GM18870 (cell line): Measurements from ENCODE around the gene MBD6.
"Not testable (repeated sequence)": the region's sequence is repeated elsewhere in the genome, so short reads cannot be mapped to it uniquely, and the experiment has no call there.

ENCODE experiments used
- ATAC-seq: cut with Tn5 transposase; IDR thresholded peaks from one replicate; pipeline ENCODE4 v1.9.1; 2021; ENCODE audit warnings: moderate library complexity; ENCODE audit not compliant: unreplicated experiment

The MBD6 gene

DNA sequence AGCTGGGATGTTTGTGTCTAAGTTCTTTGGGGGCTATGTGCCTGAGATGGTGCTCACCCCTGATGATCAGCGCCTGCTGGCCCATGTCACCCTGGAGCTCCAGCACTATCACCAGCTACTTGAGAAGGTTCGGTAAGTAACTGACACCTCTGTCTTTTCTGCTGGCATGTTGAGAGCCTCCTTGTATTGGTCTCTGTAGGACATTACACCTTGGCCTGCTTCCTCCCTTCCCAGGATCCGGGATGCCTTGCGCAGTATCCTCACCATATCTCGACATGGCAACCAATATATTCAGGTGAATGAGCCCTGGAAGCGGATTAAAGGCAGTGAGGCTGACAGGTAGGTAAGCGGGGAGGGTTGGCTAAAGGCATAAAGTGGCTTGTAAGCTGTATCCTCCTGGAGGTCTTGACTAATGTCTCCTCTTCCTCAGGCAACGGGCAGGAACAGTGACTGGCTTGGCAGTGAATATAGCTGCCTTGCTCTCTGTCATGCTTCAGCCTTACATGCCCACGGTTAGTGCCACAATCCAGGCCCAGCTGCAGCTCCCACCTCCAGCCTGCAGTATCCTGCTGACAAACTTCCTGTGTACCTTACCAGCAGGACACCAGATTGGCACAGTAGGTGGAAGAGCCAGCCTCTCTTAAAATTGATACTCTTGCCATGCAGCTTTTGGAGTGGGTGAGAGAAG is 7.8 kb upstream of the MBD6 start:
- no peak for ATAC-seq

DNA sequence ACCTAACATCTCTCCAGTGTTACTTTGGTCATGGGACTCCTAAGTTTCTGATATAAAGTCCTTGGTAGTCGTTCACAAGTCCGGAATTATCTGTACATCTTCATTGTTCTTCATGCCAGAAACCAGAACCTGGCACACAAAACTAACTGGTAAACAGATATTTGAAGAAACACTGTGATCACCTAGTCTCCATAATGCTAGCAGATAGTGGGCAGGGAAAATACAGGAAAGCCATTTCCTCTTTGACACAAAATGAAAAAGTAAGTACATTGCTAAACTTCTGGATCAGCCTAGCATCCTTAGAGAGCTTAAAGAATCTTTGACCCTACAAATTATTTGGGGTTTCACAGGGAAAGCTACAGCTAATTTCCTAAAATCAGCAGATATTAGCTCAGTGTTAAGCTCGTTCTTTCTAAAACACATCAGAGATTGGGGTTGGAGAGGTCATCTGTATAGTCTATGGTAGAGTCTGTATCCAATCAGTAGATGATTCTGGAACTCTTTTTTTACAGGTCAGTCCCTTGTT is 7.2 kb upstream of the MBD6 start:
- no peak for ATAC-seq

DNA sequence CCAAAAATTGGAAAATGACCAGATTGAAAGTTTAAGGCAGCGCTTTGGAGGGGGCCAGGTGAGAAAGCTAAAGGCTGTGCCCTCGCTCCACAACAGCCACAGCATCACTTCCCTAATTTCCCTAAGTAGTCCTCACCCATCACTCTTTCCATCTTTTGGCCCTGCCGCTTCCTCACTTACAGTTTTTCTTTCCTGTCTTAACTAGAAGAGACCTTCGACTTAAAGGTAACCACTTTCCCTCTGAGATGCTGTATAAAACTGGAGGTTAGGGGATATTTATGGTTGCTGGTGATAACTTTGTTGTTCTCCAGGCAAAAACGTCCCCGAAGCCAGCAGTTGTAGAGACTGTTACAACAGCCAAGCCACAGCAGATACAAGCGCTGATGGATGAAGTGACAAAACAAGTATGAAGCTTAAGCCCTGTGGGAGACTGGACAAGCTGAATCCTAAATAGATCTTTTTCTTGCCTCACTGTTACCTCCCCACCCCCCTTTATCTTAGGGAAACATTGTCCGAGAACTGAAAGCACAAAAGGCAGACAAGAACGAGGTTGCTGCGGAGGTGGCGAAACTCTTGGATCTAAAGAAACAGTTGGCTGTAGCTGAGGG is 6.6 kb upstream of the MBD6 start:
- ATAC-seq = no peak

GRCh38 chr12:57516617-57517153 is 5.9 kb upstream of the MBD6 start:
- ATAC-seq = no peak

DNA sequence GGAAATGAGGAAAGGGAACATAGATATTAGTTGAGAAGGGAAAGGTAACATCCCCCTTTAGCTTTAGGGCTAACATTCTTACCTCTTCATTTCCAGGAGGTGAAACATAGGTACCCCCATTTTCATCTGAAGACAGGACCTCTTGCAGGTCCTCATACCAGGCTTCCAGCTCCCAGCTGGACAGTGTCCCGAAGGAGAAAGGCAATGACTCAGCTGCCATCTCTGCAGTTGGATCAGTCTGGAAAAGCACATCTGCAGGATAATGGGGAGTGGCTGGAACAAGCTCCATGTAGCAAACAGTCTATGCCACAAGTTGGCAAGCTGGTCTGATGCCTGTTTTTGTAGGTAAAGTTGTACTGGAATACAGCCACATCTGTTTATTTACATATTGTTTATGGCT is 5.4 kb upstream of the MBD6 start:
- ATAC-seq = no peak

DNA sequence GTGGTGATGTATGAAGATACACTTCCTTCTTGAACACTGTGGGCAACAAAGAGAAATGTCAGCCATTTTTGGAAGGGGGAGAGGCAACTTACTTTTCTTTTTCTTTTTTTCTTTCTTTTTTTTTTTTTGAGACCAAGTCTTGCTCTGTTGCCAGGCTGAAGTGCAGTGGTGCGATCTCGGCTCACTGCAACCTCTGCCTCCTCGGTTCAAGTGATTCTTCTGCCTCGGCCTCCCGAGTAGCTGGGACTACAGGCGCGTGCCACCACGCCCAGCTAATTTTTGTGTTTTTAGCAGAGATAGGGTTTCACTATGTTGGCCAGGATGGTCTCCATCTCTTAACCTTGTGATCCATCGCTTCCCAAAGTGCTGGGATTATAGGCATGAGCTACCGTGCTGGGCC is 4.9 kb upstream of the MBD6 start:
- ATAC-seq = not testable (repeated sequence)

DNA sequence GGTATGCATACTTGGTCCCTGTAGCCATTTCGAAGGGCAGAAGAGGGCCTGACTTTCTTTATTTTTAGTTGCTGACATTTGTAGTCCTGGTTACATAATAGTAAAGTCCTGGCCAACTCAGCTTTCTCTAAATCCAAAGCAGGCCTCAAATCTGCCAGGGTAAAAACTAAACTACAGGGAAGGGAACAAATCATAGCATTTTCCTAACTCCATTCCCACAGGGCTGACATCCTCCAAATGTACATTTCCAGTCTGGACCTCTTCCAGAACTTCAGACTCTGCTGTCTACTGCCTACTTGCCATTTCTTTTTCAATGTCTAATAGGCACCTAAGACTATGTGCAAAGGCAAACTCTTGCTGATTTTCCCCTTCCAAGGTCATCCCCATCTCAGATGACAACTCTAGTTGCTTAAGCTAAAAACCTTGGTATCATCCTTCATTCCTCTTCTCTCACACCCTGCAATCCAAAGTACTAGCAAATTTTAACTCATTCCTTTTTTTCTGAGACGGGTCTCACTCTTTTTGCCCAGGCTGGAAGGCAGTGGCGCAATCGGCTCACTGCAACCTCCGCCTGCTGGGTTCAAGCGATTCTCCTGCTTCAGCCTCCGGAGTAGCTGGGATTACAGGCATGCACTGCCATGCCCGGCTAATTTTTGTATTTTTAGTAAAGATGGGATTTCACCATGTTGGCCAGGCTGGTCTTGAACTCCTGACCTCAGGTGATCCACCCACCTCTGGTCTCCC is 4.3 kb upstream of the MBD6 start:
- ATAC-seq = no peak

- no peak for ATAC-seq
Measured at GRCh38 chr12:57518920-57519795, 3.5 kb upstream of the MBD6 start.

GRCh38 chr12:57519796-57520052 is 2.9 kb upstream of the MBD6 start:
- no peak for ATAC-seq

DNA sequence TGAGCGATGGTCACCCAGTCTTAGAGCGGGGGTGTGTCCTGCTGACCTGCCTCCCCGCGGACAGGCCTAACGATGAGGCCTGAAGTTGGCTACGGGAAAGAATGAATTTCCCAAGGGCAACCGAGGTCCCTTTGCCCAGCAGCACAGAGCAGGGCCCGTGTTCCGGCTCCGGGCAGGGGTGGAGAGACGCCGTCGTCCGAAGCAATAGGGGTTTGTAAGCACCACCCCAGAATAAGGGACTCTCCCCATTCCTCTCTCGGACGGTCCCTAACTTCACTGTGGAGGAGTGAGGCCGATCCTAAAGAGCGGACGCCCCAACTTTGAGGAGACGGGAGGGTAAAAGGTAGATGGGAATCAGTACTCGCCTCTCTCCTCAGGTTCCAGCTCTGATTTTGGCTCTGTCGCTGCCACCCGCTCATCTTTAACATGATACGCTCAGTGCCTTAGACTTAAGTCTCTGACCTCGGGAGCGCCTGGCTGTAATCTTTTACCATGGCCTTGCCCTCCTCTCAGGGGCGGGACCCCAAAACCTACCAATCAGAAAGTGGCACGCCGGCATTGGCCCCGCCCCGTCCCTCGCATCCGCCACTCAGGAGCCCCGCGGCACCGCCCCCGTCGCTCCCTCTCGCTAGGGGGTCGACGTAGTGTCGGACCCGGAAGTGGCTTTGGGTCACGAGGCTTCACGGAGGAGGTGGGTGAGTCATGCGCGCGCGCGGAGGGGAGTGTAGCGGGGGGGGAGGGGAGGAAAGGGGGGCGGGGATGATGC is 2.4 kb upstream of the MBD6 start, which contains the start of gene DDIT3:
TSS of gene DDIT3 (minus strand) at position 462 of the 766 bp plus-strand sequence. CDS start 3,108 bp downstream, outside the sequence.
- ATAC-seq = peak; percentile 69

DNA sequence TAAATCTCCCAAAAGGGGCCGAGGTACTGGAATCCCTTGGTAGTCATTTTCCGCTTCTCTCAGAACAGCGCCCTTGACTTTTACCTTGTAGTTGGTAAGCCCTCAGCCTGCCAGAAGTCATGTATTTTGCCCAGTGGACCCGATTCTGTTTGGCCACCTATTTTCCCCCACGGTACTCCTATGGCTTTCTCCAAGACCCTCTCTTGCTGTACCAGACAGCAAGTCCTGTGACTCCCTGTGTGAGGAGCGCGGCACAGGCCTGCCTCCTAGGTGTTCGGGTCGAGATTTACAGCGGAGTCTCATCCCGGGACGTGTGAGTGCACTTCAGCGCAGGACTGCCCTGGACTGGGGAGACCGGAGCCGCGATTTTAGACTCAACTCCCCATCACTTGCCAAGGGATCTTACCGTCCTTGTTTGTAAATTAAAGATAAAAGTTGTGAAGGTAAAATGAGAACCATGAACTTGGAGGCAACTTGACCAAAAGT is 1.1 kb upstream of the MBD6 start:
- no peak for ATAC-seq

DNA sequence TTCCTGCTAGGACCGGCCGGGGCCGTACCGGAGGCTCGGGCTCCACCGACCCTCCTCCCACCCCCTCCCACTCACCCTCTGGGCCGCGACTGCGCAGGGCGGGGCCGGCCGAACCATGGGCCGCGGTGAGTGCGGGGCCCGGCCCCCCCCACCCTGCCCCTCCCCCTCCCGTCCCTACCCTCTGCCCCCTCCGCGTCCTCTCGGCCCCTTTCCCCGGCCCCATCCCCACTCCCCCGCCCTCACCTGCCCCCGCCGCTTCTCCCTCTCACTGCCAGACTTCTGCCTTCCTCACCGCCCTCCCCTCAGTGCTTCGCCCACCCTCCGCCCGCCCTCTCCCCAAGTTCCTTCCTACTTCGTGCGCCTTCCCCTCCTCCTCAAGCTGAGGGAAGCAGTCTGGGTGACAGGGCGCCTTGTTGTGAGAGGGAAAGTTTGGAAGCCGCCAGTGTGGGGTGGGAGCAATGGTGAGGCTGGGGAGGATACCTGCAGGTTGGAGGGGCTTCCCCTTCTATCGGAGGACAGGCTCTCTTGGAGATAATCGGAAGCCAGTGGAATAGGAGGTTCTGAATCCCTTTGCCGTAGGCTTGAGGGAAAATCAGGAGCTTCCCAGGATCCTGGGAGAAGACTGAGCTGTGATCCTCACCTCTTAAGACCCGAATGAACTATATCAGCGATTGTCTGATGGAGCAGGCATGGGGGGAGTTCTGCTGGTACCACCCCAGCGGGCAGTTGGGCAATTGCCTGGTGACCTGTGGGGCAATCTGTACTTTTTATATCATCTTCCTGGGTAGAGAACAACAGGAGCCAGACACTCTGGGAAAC is 472 bp downstream of the MBD6 start:
- no peak for ATAC-seq

DNA sequence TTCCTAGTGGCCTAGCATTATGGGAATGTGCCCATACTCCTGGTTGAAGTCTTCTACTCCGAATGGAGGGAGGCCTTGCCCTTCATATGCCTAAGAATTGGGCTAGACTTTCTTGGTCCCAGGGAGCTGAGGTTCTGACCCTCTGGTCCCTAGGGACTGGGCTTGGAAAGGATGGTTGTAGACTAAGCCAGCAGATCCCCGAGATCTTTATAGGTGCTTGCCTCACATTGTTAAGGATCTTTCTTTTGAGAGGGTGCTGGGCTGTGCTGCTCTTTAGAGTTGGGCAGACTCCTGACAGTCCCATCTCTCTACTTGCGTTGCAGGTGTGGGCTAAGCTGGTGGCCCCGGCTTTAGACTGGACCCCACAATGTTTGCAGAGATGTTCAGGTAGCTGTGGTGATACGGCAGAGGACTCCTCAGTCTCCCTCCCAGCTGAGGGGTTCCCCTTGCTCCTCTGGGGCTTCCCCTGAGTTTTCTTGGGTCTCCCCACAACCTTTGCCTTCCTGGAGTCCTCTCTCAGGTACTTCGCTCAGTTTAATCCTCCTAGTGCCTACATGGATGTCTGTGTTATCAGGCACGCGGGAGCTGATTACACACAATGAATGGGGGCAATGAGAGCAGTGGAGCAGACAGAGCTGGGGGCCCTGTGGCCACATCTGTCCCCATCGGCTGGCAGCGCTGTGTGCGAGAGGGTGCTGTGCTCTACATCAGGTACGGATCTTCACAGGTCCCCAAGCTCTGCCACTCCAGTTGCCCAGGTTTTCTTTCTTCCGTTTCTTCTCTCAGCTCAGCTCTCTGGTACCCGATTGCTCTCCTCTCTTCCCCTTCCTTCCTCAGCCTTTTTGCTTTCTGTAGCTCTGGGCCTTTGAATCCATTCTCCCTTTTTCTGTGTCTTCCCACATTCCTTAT is 1.3 kb downstream of the MBD6 start:
- no peak for ATAC-seq

DNA sequence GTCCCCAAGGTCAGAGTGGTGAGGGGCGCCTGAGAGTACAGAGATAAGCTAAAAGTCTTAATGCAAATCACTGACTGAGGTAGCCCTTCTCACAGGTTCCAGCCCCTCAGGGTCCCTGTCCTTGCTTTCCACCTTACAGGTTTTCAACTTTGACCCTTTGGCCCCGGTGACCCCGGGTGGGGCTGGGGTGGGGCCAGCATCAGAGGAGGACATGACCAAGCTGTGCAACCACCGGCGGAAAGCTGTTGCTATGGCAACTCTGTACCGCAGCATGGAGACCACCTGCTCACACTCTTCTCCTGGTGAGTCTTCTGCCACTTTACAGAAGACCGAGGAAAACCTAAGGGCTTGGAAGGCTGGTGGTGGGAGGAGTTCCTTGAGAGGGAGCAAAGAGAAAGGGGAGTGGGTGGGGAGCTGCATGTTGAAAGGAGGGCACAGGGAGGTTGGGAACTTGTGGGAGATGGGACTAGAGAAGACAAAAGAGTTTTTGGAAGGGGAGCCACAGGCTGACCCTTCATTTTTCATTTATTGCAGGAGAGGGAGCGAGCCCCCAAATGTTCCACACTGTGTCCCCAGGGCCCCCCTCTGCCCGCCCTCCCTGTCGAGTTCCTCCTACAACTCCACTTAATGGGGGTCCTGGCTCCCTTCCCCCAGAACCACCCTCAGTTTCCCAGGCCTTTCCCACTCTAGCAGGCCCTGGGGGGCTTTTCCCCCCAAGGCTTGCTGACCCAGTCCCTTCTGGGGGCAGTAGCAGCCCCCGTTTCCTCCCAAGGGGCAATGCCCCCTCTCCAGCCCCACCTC is 2.4 kb downstream of the MBD6 start:
- no peak for ATAC-seq

- no peak for ATAC-seq
Measured at GRCh38 chr12:57525615-57526383, 3.2 kb downstream of the MBD6 start.

DNA sequence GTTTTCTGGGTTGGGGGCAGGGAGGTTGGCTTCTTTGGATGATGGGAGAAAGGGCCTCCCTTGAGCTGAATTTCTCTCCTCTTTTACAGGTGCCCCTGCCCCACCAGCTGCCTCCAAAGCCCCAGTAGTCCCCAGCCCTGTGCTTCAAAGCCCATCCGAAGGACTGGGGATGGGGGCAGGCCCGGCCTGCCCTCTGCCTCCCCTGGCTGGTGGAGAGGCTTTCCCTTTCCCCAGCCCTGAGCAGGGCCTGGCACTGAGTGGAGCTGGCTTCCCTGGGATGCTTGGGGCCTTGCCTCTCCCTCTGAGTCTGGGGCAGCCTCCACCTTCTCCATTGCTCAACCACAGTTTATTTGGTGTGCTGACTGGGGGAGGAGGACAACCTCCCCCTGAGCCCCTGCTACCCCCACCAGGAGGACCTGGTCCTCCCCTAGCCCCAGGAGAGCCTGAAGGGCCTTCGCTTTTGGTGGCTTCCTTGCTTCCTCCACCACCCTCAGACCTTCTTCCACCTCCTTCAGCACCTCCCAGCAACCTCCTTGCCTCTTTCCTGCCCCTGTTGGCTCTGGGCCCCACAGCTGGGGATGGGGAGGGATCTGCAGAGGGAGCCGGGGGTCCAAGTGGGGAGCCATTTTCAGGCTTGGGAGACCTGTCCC is 4.0 kb downstream of the MBD6 start:
- ATAC-seq = no peak
